HepG2 (cell line): ENCODE data around the gene MAML1. TPM values are rescaled to one million over a fixed set of nuclear protein-coding genes. Genes with fewer than 3 reads are reported as not detected.

Experiments
- ATAC-seq: fragments of 200-7000 bp; cut with Tn5 transposase; 3 replicates; pipeline ENCODE4 v1.9.1; 2020; ENCODE audit warnings: mild to moderate bottlenecking, moderate library complexity
- BruUV-seq: library from RNA; stranded (reverse); fragments of 400-500 nt; replicated peaks from 2 replicates; lab custom pipeline; 2021; lab: Mats Ljungman, UMichigan
- CTCF ChIA-PET: fragments of 300-600 bp; formaldehyde crosslinking; extraction: SDS; loops from one replicate; lab custom pipeline; 2021; ENCODE audit warnings: low total read pairs, inconsistent platforms, low intra/inter-chr PET ratio; lab: Yijun Ruan, JAX
- POLR2A ChIA-PET: fragments of 350-600 bp; sonication (Branson Sonifier 250); formaldehyde crosslinking; loops from one replicate; lab custom pipeline; 2020; ENCODE audit warnings: antibody characterized with exemption, inconsistent platforms; lab: Yijun Ruan, JAX
- DNase-seq: peaks from one replicate; pipeline ENCODE4 v3.0.0-alpha.2; 2015; ENCODE audit warnings: low spot score
- FAIRE-seq: peaks from 3 replicates; lab custom pipeline; 2011; peaks lifted over from hg19 to GRCh38; lab: Jason Lieb, UNC
- H2AFZ ChIP-seq: one replicate; pipeline ENCODE4 v1.6.1; 2011; ENCODE audit warnings: low read length, inconsistent platforms
- H3K27ac ChIP-seq: fragments of 300-600 bp; 3 replicates; pipeline ENCODE4 v1.8.0; 2011; ENCODE audit warnings: mixed run types, mild to moderate bottlenecking, mixed read lengths, low read length, inconsistent platforms; ENCODE audit not compliant: insufficient read depth; ENCODE audit errors: extremely low read length
- H3K27me3 ChIP-seq, 2 experiments: fragments of 200-600 bp in 1 of 2; 2 replicates in 1 of 2; 3 replicates in 1 of 2; pipeline versions ENCODE4 v1.6.0 to v1.8.0; 2011; ENCODE audit warnings: low read length in 2 of 2, mild to moderate bottlenecking in 2 of 2, moderate library complexity in 2 of 2, inconsistent platforms in 1 of 2; ENCODE audit not compliant: insufficient read depth in 2 of 2, control insufficient read depth in 1 of 2
- H3K36me3 ChIP-seq, 2 experiments: fragments of 200-600 bp in 1 of 2; replicated peaks in 1 of 2; 2 replicates in 1 of 2; 3 replicates in 1 of 2; pipeline versions ENCODE4 v1.5.1 to v1.8.0; 2011; ENCODE audit warnings: low read length in 2 of 2, inconsistent platforms in 1 of 2; ENCODE audit not compliant: insufficient read depth in 2 of 2, control insufficient read depth in 1 of 2
- H3K4me1 ChIP-seq: 2 replicates; pipeline ENCODE4 v1.5.1; 2012; ENCODE audit warnings: low read length, inconsistent platforms; ENCODE audit not compliant: insufficient read depth
- H3K4me2 ChIP-seq: 2 replicates; pipeline ENCODE4 v1.6.0; 2011; ENCODE audit warnings: low read depth, low read length, inconsistent platforms
- H3K4me3 ChIP-seq, 3 experiments: fragments of 200-600 bp in 1 of 3; sonication (generic), shearing (Covaris generic) in 1 of 3; replicated peaks in 1 of 3; 2 replicates each; pipeline ENCODE4 v1.5.1; 2011 to 2016; ENCODE audit warnings: low read length in 3 of 3, inconsistent platforms in 2 of 3, low read depth in 2 of 3, mild to moderate bottlenecking in 2 of 3, control low read depth in 1 of 3, mixed read lengths in 1 of 3; ENCODE audit not compliant: insufficient read depth in 1 of 3
- H3K79me2 ChIP-seq: one replicate; pipeline ENCODE4 v1.6.1; 2011; ENCODE audit warnings: low read length, inconsistent platforms; ENCODE audit not compliant: insufficient read depth
- H3K9ac ChIP-seq: 2 replicates; pipeline ENCODE4 v1.6.0; 2011; ENCODE audit warnings: mild to moderate bottlenecking, low read depth, low read length, inconsistent platforms; ENCODE audit not compliant: insufficient read depth
- H3K9me3 ChIP-seq: 2 replicates; pipeline ENCODE4 v1.5.1; 2012; ENCODE audit warnings: mild to moderate bottlenecking, low read length
- H4K20me1 ChIP-seq: 2 replicates; pipeline ENCODE4 v1.6.0; 2011; ENCODE audit warnings: inconsistent platforms, mild to moderate bottlenecking, low read length, moderate library complexity; ENCODE audit not compliant: insufficient read depth
- ATM ChIP-seq: fragments of 450-650 bp; IDR thresholded peaks from 2 replicates; pipeline ENCODE4 v1.7.1; 2017; ENCODE audit warnings: mild to moderate bottlenecking, borderline replicate concordance
- CENPT ChIP-seq: sonication (generic); formaldehyde crosslinking; IDR thresholded peaks from 2 replicates; pipeline ENCODE4 v1.8.0; 2022; ENCODE audit warnings: low read depth, mild to moderate bottlenecking, moderate library complexity, missing genetic modification reagents
- NFIC ChIP-seq: IDR thresholded peaks from 2 replicates; pipeline ENCODE4 v1.6.1; 2012; ENCODE audit warnings: mild to moderate bottlenecking, low read length, inconsistent platforms
- PAF1 ChIP-seq: IDR thresholded peaks from 2 replicates; pipeline ENCODE4 v1.6.1; 2016; ENCODE audit warnings: missing genetic modification reagents, missing compliant biosample characterization
- PATZ1 ChIP-seq: sonication (generic); formaldehyde crosslinking; IDR thresholded peaks from 2 replicates; pipeline ENCODE4 v1.4.0; 2020; ENCODE audit warnings: missing genetic modification reagents
- PLRG1 ChIP-seq: fragments of 450-650 bp; conservative IDR thresholded peaks from 2 replicates; pipeline ENCODE4 v1.6.1; 2016
- TIGD3 ChIP-seq: sonication (generic); formaldehyde crosslinking; IDR thresholded peaks from 2 replicates; pipeline ENCODE4 v1.5.1; 2020; ENCODE audit warnings: mild to moderate bottlenecking, missing genetic modification reagents, borderline replicate concordance
- USF2 ChIP-seq, 2 experiments: sonication (generic) in 1 of 2; formaldehyde crosslinking in 1 of 2; IDR thresholded peaks; 2 replicates each; pipeline versions ENCODE4 v1.5.1 to v1.6.1; 2011 to 2020; ENCODE audit warnings: borderline replicate concordance in 1 of 2, low read depth in 1 of 2, low read length in 1 of 2, mild to moderate bottlenecking in 1 of 2, missing genetic modification reagents in 1 of 2, moderate library complexity in 1 of 2
- ZBTB44 ChIP-seq: sonication (generic); formaldehyde crosslinking; IDR thresholded peaks from 2 replicates; pipeline ENCODE4 v1.4.0; 2020; ENCODE audit warnings: missing genetic modification reagents
- ZFP41 ChIP-seq: sonication (generic); formaldehyde crosslinking; IDR thresholded peaks from 2 replicates; pipeline ENCODE4 v1.4.0; 2020; ENCODE audit warnings: mild to moderate bottlenecking, missing genetic modification reagents, borderline replicate concordance
- ZFY ChIP-seq: sonication (generic); formaldehyde crosslinking; IDR thresholded peaks from 2 replicates; pipeline ENCODE4 v1.4.0; 2020; ENCODE audit warnings: missing genetic modification reagents
- ZNF253 ChIP-seq: sonication (generic); formaldehyde crosslinking; IDR thresholded peaks from 2 replicates; pipeline ENCODE4 v1.8.0; 2022; ENCODE audit warnings: mild to moderate bottlenecking, missing genetic modification reagents, borderline replicate concordance
- ZNF510 ChIP-seq: sonication (generic); formaldehyde crosslinking; IDR thresholded peaks from 2 replicates; pipeline ENCODE4 v1.4.0; 2020; ENCODE audit warnings: low read depth, mild to moderate bottlenecking, missing genetic modification reagents
- ZNF570 ChIP-seq: sonication (generic); formaldehyde crosslinking; IDR thresholded peaks from 2 replicates; pipeline ENCODE4 v1.4.0; 2020; ENCODE audit warnings: mild to moderate bottlenecking, missing genetic modification reagents, borderline replicate concordance
- ZNF580 ChIP-seq: IDR thresholded peaks from 2 replicates; pipeline ENCODE4 v1.6.1; 2016; ENCODE audit warnings: low read depth, borderline replicate concordance
- WGBS: methylation state at CpG from one replicate; pipeline ENCODE4 v1.1.6; 2017; ENCODE audit warnings: low lambda C conversion rate; 5-methylcytosine and 5-hydroxymethylcytosine counted together
- in situ Hi-C: cut with HindIII; loops from 2 replicates; pipeline ENCODE4 v1.10.0; 2017; ENCODE audit warnings: low pct_unique_long_range_greater_than_20kb; ENCODE audit not compliant: extremely low pct_ligation_motif_present
- intact Hi-C: fragments of 100-400 bp; cut with micrococcal nuclease; formaldehyde crosslinking; loops from one replicate; pipeline ENCODE4 v1.10.0; 2022; ENCODE audit not compliant: unreplicated experiment
- polyA plus RNA-seq, 8 experiments: library from polyadenylated mRNA; depleted of rRNA in 3 of 8; stranded (reverse) in 7 of 8; unstranded in 1 of 8; fragments of >200 nt; fragmentation: Illumina TruSeq in 4 of 8; extraction: Trizol in 4 of 8; gene quantifications; 2 replicates each; pipeline versions ENCODE4 v1.2.1 to v1.2.3, GENCODE V29; 2011 to 2016; ENCODE audit warnings: low read depth in 4 of 8, missing spikeins in 1 of 8, mixed read lengths in 1 of 8; ENCODE audit not compliant: insufficient read depth in 1 of 8
- total RNA-seq, 5 experiments: library from RNA; depleted of rRNA; stranded (reverse); fragments of >200 nt; fragmentation: Illumina TruSeq; extraction: Trizol; gene quantifications; 2 replicates each; pipeline ENCODE4 v1.2.3, GENCODE V29; 2016; ENCODE audit warnings: low read depth in 1 of 5

The MAML1 gene
- total and polyA plus RNA-seq, 2 of the 13 experiments (the other 11 are each of a cell fraction or from before 2014, with no cell fraction given) = 10.0 to 10.8 TPM

GRCh38 chr5:179792612-179793467, 60.2 kb downstream of the MAML1 start:
- no TSS peak for BruUV-seq
- H3K36me3 ChIP-seq = peaks cover under 1 to 1% of the 10 kb centered on the region in 2 experiments; a peak in 2 of 5 replicates
- H3K9ac ChIP-seq = no peak overlapping the region
- TF ChIP-seq ATM (no peak), ZFY (CRISPR knock-in tag) (peak; percentile 16; the same call in 1 of the 2 replicates), PLRG1 (no peak), ZBTB44 (CRISPR knock-in tag) (no peak), ZNF570 (CRISPR knock-in tag) (no peak), NFIC (no peak), PATZ1 (CRISPR knock-in tag) (no peak), ZNF510 (no peak), ZNF580 (no peak), CENPT (CRISPR knock-in tag) (no peak), USF2 (IDR thresholded peaks at IDR 0.05; ENCODE audit: low read depth, low read length) (no peak), USF2 (CRISPR knock-in tag; IDR thresholded peaks at IDR 0.05; ENCODE audit: borderline replicate concordance) (no peak), ZFP41 (no peak), ZNF253 (no peak), PAF1 (CRISPR knock-in tag) (no peak), TIGD3 (no peak)

More at GRCh38 chr5:179792612-179793467, 60.2 kb downstream of the MAML1 start:
- Histone ChIP-seq H3K9me3 (no peaks in the 10 kb centered on the region), H3K4me2 (peak overlapping the region; percentile 10; the same call in 1 of the 2 replicates), H3K4me1 (peaks cover 48% of the 10 kb centered on the region), H3K4me3 (no peak overlapping the region), H3K27ac (no peak overlapping the region), H2AFZ (no peak overlapping the region), H3K79me2 (no peaks in the 10 kb centered on the region), H3K27me3 (no peaks in the 10 kb centered on the region), H4K20me1 (no peaks in the 10 kb centered on the region)
- DNase-seq (no peak), FAIRE-seq (no peak), ATAC-seq (no peak)
- intact Hi-C loops (no loop called here), in situ Hi-C loops (no loop called here)
- ChIA-PET POLR2A (interaction anchor here (1.1 to 1.5 kb wide), 2 partner anchors 31 to 39 kb away, joined by 3 read pairs; no protein-coding TSS in a partner anchor), CTCF (no interaction called here)
- WGBS = 59% methylated on average over 17 of the region's 24 CpGs
